KMS-11 (cell line): Measurements from ENCODE around the gene VPS51.

ENCODE experiments used
- H2AFZ ChIP-seq: fragments of 200-600 bp; sonication (generic); 2 replicates; pipeline ENCODE4 v1.6.1; 2016; ENCODE audit warnings: antibody characterized with exemption, mixed run types, low read depth
- H3K27ac ChIP-seq: fragments of 200-600 bp; sonication (generic); 2 replicates; pipeline ENCODE4 v1.6.1; 2016; ENCODE audit warnings: mild to moderate bottlenecking, mixed run types
- H3K27me3 ChIP-seq: fragments of 200-600 bp; sonication (generic); 2 replicates; pipeline ENCODE4 v1.6.1; 2017; ENCODE audit warnings: mild to moderate bottlenecking, low read depth, mixed run types, moderate library complexity; ENCODE audit not compliant: insufficient read depth
- H3K36me3 ChIP-seq: fragments of 200-600 bp; sonication (generic); 2 replicates; pipeline ENCODE4 v1.6.1; 2017; ENCODE audit warnings: mild to moderate bottlenecking, mixed run types; ENCODE audit not compliant: insufficient read depth
- H3K4me1 ChIP-seq: fragments of 200-600 bp; sonication (generic); 2 replicates; pipeline ENCODE4 v1.6.1; 2016; ENCODE audit warnings: mild to moderate bottlenecking, low read depth, mixed run types; ENCODE audit not compliant: poor library complexity, severe bottlenecking
- H3K4me2 ChIP-seq: fragments of 200-600 bp; sonication (generic); 2 replicates; pipeline ENCODE4 v1.7.0; 2016; ENCODE audit warnings: mild to moderate bottlenecking, mixed run types
- H3K4me3 ChIP-seq: fragments of 200-600 bp; sonication (generic); IDR thresholded peaks from 2 replicates; pipeline ENCODE4 v1.6.1; 2017; ENCODE audit warnings: low read depth, low read length, mixed read lengths; ENCODE audit not compliant: insufficient read depth
- H3K79me2 ChIP-seq: fragments of 200-600 bp; sonication (generic); 2 replicates; pipeline ENCODE4 v1.6.1; 2016; ENCODE audit warnings: low read depth, mixed run types; ENCODE audit not compliant: insufficient read depth
- H3K9ac ChIP-seq: fragments of 200-600 bp; sonication (generic); 2 replicates; pipeline ENCODE4 v1.6.1; 2016; ENCODE audit warnings: mild to moderate bottlenecking, mixed run types
- H4K20me1 ChIP-seq: fragments of 200-600 bp; sonication (generic); 2 replicates; pipeline ENCODE4 v1.6.1; 2016; ENCODE audit warnings: mild to moderate bottlenecking, mixed run types; ENCODE audit not compliant: insufficient read depth
- CTCF ChIP-seq: fragments of 200-600 bp; sonication (generic); conservative IDR thresholded peaks from 2 replicates; pipeline ENCODE4 v1.6.1; 2017; ENCODE audit warnings: low read depth, mild to moderate bottlenecking, antibody characterized with exemption, low read length, moderate library complexity, mixed read lengths

VPS51 gene

GRCh38 chr11:65125197-65126056 is 29.4 kb downstream of the VPS51 start:
- Histone ChIP-seq H3K4me1 (peaks cover 20% of the 10 kb centered on the region), H2AFZ (no peak overlapping the region), H3K36me3 (no peaks in the 10 kb centered on the region; the same call in 1 of the 2 replicates), H3K4me3 (no peak overlapping the region), H4K20me1 (no peaks in the 10 kb centered on the region), H3K9ac (no peak overlapping the region), H3K79me2 (peaks cover 35% of the 10 kb centered on the region), H3K27me3 (no peaks in the 10 kb centered on the region), H3K27ac (no peak overlapping the region), H3K4me2 (no peak overlapping the region)
- no peak for TF ChIP-seq CTCF

DNA sequence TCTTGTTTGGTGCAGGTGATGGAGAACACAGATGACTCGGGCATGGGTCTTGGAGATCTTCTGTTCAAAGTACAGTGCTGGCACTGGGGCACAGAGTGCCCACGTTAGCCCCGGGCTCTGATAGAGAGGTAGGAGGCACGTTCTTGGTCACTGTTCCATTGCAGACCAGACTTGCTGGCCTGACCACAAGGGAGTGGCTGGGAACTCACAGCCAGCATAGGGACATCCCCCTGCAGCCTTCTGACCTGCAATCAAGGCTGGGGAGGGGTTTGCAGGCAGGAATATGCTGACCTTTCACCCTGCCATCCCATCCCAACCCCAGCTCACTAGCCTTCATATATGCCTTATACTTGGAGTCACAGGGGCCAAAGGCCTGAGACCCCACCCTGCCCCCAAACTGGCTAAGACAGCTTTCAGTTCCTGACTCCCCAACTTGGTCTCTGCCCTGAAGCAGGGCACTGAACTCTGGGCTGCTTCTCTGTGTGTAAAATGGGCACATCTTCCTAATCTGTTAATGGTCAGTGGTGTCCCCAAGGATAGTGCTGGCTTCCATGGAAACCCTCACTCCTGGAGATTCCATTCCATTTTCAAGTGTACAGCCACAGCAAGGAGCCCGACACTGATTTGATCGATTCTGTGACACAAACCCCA is 30.7 kb downstream of the VPS51 start:
- H3K4me1 ChIP-seq = peaks cover 13% of the 10 kb centered on the region
- H3K79me2 ChIP-seq = peaks cover 21% of the 10 kb centered on the region

GRCh38 chr11:65127473-65128181 is 31.6 kb downstream of the VPS51 start:
- TF ChIP-seq CTCF = no peak
- H3K4me3 ChIP-seq = no peak overlapping the region
- H3K9ac ChIP-seq = no peak overlapping the region
- no peak overlapping the region for H2AFZ ChIP-seq
- H4K20me1 ChIP-seq = no peaks in the 10 kb centered on the region
- no peaks in the 10 kb centered on the region; the same call in 1 of the 2 replicates for H3K36me3 ChIP-seq
- peaks cover 20% of the 10 kb centered on the region for H3K4me1 ChIP-seq
- no peak overlapping the region for H3K4me2 ChIP-seq
- H3K27ac ChIP-seq = no peak overlapping the region
- no peaks in the 10 kb centered on the region for H3K27me3 ChIP-seq
- H3K79me2 ChIP-seq = peaks cover 19% of the 10 kb centered on the region

More for the DNA sequence above, 30.7 kb downstream of the VPS51 start:
- Histone ChIP-seq H3K4me3 (no peak overlapping the region), H3K27me3 (no peaks in the 10 kb centered on the region), H3K9ac (no peak overlapping the region), H3K36me3 (no peaks in the 10 kb centered on the region; the same call in 1 of the 2 replicates), H4K20me1 (no peaks in the 10 kb centered on the region), H3K4me2 (no peak overlapping the region), H2AFZ (no peak overlapping the region), H3K27ac (no peak overlapping the region)
- TF ChIP-seq CTCF = no peak

DNA sequence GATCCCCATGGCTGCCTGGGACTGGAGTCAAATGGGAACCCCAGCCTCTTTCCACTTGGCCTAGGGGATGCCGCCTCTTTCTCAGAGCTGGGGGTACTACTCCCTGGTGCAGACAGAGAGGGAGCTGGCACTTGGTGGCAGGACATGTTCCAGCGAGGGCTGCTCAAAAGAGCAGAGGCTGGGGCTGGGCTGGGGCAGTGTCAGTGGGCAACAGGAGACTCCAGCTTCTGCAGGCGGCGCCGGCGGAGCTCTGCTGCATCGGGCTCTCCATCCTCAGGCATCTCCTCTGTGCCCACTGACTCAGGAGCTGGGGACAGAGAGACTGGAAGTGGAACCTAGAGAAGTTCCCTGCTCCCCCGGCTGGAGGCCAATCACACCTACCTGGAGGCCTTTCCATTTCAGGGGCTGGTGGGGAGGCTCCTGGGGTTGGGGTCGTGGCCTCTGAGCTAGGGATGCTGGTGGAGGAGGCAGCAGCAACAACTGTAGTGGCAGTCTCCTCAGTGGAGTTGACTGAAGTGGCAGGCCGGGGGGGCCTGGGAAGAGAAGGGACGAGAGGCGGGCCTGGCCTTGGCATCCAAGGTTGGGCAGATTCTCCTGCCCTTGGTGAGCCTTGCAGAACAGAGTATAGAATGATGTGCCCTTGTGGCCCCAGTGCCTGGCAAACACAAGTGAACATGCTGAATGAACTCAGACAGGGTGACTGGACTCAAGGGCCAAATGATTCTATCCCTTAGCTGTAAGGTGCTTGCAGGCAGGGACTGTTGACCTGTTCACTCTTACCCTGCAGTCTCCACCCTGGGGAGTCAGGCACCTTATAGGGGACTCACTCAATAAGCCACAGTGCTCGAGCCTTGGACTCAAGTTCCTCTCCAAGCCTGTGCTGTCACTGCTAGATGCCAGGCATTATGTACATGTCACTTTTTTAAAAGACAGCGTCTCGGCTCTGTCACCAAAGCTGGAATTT is 32.5 kb downstream of the VPS51 start:
- Histone ChIP-seq H3K9ac (no peak overlapping the region), H3K4me1 (peaks cover 20% of the 10 kb centered on the region), H2AFZ (no peak overlapping the region), H3K79me2 (peaks cover 19% of the 10 kb centered on the region), H4K20me1 (no peaks in the 10 kb centered on the region), H3K4me2 (no peak overlapping the region), H3K36me3 (no peaks in the 10 kb centered on the region; the same call in 1 of the 2 replicates), H3K27ac (no peak overlapping the region), H3K4me3 (no peak overlapping the region), H3K27me3 (no peaks in the 10 kb centered on the region)
- no peak for TF ChIP-seq CTCF
